ENCODE results near the gene TSPAN2.

TSPAN2 gene

DNA sequence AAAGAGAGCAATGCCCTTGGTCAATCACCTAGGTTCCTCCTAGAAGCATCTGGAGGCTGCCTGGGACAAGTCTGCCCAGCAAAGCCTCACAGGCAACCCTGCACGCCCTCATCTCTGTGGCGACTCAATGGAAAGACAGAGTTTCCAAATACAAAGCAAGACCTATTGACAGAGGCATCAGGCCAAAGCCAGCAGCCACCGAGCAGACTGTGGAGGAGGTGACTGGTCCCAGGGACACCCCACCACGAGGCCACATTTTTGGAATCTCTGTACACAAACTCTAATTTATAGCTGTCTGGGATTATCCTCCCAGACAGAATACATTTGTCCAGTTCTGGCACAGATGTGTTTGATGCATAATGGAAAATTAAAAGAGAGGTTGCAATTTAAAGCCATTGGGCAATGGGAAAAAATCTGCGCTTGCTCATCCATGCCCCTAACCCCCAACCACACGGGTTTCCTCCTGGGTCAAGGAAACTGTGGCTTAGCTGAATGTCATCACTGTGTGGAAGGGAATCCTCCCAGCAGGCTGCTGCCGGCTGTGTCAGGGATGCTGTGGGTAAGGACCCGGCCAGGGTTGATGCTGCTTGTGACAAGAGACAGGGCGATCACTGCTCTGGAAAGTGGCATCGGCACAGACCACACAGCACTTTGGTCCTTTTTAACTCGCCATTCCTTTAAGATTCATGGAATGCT, 14.3 kb downstream of the TSPAN2 start:
- DNase-seq (ENCODE audit: low read depth in 2 of 2), result no peak

- DNase-seq (ENCODE audit: low read depth in 2 of 2), result no peak
Measured at GRCh38 chr1:115073298-115074087, 15.8 kb downstream of the TSPAN2 start.

DNA sequence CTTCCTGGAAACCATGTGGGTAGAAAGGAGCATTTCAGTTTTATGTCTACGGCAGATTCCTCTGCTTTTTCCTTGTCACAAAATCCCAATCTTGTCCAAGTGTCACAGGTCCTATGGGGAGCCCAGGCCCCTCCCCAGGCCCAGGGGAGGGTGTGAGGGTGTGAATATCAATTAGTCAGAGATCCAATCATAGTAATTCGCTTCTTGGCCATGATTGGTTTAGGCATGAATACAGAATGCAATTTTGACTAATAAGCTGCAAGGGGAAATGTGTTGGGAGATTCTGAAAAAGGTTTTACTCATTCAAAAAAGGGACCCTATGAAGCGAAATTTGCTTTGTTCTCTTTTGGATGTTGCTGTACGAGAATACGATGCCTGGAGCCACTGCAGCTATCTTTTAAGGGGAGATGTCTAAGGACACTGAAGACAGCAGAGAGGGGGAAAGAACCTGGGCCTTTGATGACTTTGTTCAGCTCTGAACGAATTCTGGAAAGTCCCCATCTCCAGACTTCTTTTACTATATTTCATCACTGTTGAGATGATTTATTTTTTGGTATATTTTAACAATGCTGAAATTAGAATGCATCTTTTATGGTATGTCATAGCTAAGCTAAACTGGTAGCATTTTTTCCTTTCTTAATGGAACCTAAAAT, 18.2 kb downstream of the TSPAN2 start:
- no peak for DNase-seq (ENCODE audit: low read depth in 2 of 2)

GRCh38 chr1:115069659-115070308, 19.5 kb downstream of the TSPAN2 start:
- DNase-seq (ENCODE audit: low read depth in 2 of 2), result no peak

GRCh38 chr1:115068826-115069585, 20.3 kb downstream of the TSPAN2 start:
- DNase-seq (ENCODE audit: low read depth in 2 of 2), result no peak

GRCh38 chr1:115067161-115067859, 22.0 kb downstream of the TSPAN2 start:
- DNase-seq (ENCODE audit: low read depth in 2 of 2), result no peak

DNA sequence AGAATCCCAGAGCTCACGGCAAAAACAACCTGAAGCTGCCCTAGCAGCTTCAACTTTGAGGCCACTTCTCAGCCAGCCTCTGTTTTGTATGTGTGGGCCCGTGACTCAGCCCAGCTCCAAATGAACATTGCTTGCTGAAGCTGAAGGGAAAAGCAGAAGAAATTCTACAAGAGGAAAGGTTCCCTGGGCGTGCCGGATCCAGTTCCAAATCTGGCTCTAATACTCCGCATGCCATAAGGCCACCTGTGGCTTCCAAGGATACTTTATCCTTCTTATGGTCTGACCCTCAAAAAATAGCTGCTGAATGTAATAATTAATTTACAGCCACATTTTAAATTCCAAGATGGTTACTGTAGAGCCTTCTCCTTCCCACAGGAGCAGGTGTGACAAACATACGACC, 24.3 kb downstream of the TSPAN2 start:
- DNase-seq (ENCODE audit: low read depth in 2 of 2), result no peak

- DNase-seq (ENCODE audit: low read depth in 2 of 2), result no peak
Measured at GRCh38 chr1:115064461-115064860, 24.8 kb downstream of the TSPAN2 start.

DNA sequence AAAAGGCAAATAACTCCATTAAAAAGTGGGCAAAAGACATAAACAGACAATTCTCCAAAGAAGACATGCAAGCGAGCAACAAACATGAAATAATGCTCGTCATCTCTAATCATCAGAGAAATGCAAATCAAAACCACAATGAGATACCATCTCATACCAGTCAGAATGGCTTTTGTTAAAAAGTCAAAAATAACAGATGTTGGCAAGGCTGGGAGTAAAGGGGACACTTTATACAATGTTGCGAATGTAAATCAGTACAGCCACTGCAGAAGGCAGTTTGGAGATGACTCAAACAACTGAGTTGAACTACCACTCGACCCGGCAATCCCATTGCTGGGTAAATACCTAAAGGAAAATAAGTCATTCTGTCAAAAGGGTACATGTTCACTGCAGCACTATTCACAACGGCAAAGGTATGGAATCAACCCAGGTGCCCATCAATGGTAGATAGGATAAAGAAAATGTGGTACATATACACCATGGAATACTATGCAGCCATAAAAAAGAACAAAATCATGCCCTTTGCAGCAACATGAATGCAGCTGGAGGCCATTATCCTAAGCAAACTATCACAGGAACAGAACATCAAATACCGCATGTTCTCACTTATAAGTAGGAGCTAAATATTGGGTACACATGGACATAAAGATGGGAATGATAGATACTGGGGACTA, 25.9 kb downstream of the TSPAN2 start:
- peak in 1 of 2 donors; percentile 17 for DNase-seq (ENCODE audit: low read depth in 2 of 2)

- DNase-seq (ENCODE audit: low read depth in 2 of 2), result peak; percentile 69 to 74
Measured at GRCh38 chr1:115062542-115063004, 26.7 kb downstream of the TSPAN2 start.

DNA sequence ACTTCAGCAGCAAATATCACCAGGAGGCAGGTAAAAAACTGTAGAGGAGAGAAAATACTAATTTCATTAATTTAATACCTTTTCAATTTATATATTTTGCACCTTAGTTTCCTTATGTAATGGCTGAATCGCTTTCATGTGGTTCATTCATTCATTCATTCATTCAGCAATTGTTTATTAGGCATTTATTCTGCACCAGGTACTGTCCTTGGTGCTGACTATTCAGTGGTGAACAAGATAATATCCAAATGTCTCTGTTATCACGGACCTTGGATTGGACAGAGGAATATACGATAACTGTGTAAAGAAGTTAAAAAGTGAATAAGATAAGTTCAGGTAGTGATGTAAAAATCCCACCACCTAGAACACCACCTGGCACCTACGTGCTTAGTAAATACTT, 28.8 kb downstream of the TSPAN2 start:
- no peak for DNase-seq (ENCODE audit: low read depth in 2 of 2)

- no peak for DNase-seq (ENCODE audit: low read depth in 2 of 2)
Measured at GRCh38 chr1:115059316-115059715, 30.0 kb downstream of the TSPAN2 start.

- no peak for DNase-seq (ENCODE audit: low read depth in 2 of 2)
Measured at GRCh38 chr1:115057661-115058254, 31.5 kb downstream of the TSPAN2 start.

DNA sequence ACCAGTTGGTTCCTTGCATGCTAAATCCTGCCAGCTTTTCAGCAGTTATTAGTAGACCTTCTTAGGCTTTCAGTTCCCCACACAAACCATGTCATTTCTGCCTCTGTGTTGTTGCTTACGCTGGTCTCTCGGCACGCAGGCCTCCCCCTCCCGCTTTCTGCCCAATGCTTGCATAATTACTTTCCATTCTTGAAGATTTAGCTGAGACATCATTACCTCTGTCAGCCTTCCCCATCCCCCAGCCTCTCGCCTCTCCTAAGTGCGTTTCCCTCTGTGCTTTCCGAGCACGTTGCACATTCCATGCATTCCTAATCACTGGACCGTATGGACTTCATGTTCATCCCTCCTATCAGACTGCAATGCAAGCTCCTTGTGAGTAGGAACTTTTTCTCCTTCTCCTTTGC, 32.9 kb downstream of the TSPAN2 start:
- no peak for DNase-seq (ENCODE audit: low read depth in 2 of 2)

DNA sequence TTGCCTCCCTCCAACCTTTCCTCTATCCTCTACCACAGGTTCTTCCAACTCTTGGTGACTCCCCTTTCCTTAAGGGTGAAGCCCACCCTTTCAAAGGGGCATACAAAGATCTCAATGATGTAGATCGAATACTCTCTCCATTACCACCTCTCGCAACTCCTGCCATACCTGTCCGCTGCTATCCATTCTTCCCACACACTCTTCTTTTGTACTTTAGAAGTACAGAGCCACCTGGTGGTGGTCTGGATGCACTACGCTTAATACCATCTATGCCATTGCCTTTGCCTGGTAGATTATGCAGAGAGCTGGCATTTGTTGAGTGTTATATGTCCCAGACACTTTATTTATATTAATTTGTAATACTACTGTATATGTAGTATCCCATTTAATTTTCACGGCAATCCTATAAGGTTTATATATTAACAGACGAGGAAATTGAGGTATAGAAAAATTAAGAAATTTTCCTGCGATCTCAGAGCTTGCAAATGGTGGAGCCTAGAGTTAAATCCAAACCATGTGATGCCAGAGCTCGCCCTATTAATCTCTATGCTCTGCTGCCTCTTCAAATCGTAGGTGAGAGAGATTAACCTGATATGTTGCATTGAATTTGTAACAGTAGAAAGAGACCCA, 36.7 kb downstream of the TSPAN2 start:
- DNase-seq (ENCODE audit: low read depth in 2 of 2), result peak; percentile 24 to 40

DNA sequence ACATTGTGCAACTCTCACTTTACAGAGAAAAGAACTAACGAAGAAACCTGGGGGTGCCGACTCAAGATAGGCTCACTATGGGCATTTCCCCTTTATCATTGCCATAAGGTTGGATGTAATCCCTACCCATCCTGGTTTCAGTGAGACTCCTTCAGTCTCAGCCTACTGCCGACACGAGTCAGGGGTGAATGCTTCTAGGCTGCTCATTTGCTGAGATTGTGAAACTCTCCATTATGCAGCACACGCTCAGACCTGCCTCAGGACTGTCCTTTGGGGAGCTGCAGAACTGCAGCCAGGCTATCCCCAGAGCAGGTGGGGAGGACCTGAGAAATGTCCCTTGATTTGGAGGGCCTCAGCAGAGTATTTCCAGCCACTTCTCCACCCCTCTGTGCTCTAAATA, 37.5 kb downstream of the TSPAN2 start:
- DNase-seq (ENCODE audit: low read depth in 2 of 2), result no peak

GRCh38 chr1:115046751-115047150, 42.6 kb downstream of the TSPAN2 start:
- no peak for DNase-seq (ENCODE audit: low read depth in 2 of 2)

DNA sequence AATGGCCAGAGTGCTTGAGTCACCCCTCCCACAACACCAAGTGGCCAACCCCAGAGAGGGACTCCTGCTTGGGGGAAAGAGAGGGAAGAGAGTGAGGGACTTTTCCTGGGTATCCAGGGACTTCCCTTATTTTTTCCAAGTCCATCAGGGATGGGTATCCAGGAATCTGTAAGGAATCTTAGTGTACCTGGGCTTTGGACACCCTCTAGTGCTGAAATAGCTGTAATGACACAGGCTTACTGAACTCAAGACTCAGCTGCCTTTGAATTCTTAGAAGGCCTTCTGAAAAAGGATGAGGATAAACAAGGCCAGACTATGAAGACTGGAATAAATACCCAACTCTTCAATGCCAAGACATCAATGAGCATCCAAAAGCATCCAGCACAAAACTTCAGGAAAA, 47.6 kb downstream of the TSPAN2 start:
- no peak for DNase-seq (ENCODE audit: low read depth in 2 of 2)

DNA sequence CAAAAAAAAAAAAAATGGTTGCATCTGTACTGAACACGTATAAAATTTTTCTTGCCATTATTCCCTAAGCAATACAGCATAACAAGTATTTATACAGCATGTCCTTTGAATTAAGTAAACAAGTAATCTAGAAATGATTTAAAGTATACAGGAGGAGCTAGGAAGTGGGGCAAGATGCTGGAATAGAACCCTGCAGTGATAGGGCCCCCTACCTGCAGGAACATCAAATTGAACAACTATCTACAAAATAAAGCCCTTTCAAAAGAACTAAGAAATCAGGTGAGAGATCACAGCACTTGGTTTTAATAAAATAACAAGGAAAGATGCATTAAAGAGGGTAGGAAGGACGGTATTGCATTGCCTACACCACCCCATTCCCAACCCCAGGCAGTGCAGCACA, 48.8 kb downstream of the TSPAN2 start:
- no peak for DNase-seq (ENCODE audit: low read depth in 2 of 2)
